Kidney (tissue), 14 donors: ENCODE results near the gene FDX1. TPM values are rescaled to one million over a fixed set of nuclear protein-coding genes. Genes with fewer than 3 reads are reported as not detected.

Experiments used
- DNase-seq, 5 donors: peaks; one replicate each; pipeline ENCODE4 v3.0.0-alpha.2; 2013 to 2020
- FAIRE-seq: peaks from 2 replicates; lab custom pipeline; 2012; peaks lifted over from hg19 to GRCh38; lab: Jason Lieb, UNC
- H3K27ac ChIP-seq, 2 donors: one replicate each; pipeline ENCODE4 v1.7.0; 2013; ENCODE audit warnings: low read depth in 2 of 2, low read length in 2 of 2, inconsistent platforms in 1 of 2
- H3K27me3 ChIP-seq: one replicate; pipeline ENCODE4 v1.7.1; 2013; ENCODE audit warnings: low read length, inconsistent platforms; ENCODE audit not compliant: control insufficient read depth, insufficient read depth
- H3K36me3 ChIP-seq, 3 donors: one replicate each; pipeline versions ENCODE4 v1.7.0 to v1.7.1; 2013; ENCODE audit warnings: low read length in 3 of 3, control low read depth in 1 of 3, inconsistent platforms in 1 of 3; ENCODE audit not compliant: insufficient read depth in 3 of 3, control insufficient read depth in 2 of 3
- H3K4me1 ChIP-seq, 3 donors: one replicate each; pipeline versions ENCODE4 v1.7.0 to v1.7.1; 2013; ENCODE audit warnings: low read length in 3 of 3, inconsistent platforms in 1 of 3, low read depth in 1 of 3; ENCODE audit not compliant: control insufficient read depth in 2 of 3, insufficient read depth in 2 of 3
- H3K4me3 ChIP-seq, 3 donors: one replicate each; pipeline versions ENCODE4 v1.7.0 to v1.8.1; 2013; ENCODE audit warnings: low read length in 3 of 3, control low read depth in 1 of 3, inconsistent platforms in 1 of 3
- H3K9ac ChIP-seq, 3 donors: one replicate each; pipeline versions ENCODE4 v1.7.0 to v1.7.1; 2013; ENCODE audit warnings: low read length in 3 of 3, control low read depth in 1 of 3, inconsistent platforms in 1 of 3
- H3K9me3 ChIP-seq, 3 donors: one replicate each; pipeline versions ENCODE4 v1.7.0 to v1.7.1; 2013; ENCODE audit warnings: low read length in 3 of 3, control low read depth in 1 of 3, inconsistent platforms in 1 of 3; ENCODE audit not compliant: control insufficient read depth in 2 of 3, insufficient read depth in 1 of 3
- CTCF ChIP-seq: IDR thresholded peaks from 3 replicates; pipeline ENCODE4 v1.5.1; 2012; ENCODE audit warnings: mild to moderate bottlenecking, moderate library complexity, borderline replicate concordance; ENCODE audit not compliant: insufficient read depth; ENCODE audit errors: extremely low read depth
- intact Hi-C: fragments of 100-400 bp; cut with DNase I; formaldehyde crosslinking; loops from one replicate; pipeline ENCODE4 v1.11.1; 2022
- polyA plus RNA-seq: library from polyadenylated mRNA; stranded (reverse); fragments of 350-450 nt; fragmentation: Illumina TruSeq; extraction: RNeasy Lipid Tissue Mini Kit (QIAGEN cat#74804); gene quantifications from one replicate; pipeline ENCODE4 v1.2.3, GENCODE V29; 2014; ENCODE audit warnings: low read depth, low replicate concordance; ENCODE audit not compliant: insufficient read depth
- total RNA-seq: library from RNA; stranded (reverse); fragmentation: NEBNext Ultra II Directional; extraction: Animal tissue kit (Norgen Biotek cat#: 25700); gene quantifications from one replicate; pipeline ENCODE4 v1.2.1, GENCODE V29; 2021
- donor health status: control.
- donor health status: control.
- donor health status: control.
- donor health status: control.
- donor health status: control.
- donor health status: DM: yes; HTN: yes; CAD: no.
- donor health status: Normal renal cell carcinoma (clear cell type).

Gene FDX1
- total and polyA plus RNA-seq, 2 donors from 2014 or later, result 13.1 to 34.4 TPM

DNA sequence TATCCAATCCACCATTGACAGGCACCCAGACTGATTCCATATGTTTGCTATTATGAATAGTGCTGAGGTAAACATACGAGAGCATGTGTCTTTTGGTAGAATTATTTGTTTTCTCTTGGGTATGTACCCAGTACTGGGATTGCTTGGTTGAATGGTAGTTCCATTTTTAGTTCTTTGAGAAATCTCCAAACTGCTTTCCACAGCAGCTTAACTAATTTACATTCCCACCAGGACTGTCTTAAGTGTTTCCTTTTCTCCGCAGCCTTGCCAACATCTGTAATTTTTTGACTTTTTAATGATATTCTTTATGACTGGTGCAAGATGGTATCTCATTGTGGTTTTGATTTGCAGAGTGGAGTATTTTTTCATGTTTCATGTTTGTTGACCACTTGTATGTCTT is 8.3 kb downstream of the FDX1 start:
- Histone ChIP-seq H3K4me1 (peaks cover 4 to 21% (median 6%) of the 10 kb centered on the region in 3 donors), H3K27ac (no peak overlapping the region)
- TF ChIP-seq CTCF, result no peak

GRCh38 chr11:110445437-110445836 is 15.7 kb downstream of the FDX1 start:
- no peaks in the 10 kb centered on the region for H3K27me3 ChIP-seq
- intact Hi-C loops, result no loop called here
- no peak for FAIRE-seq
- no peak for DNase-seq
- H3K27ac ChIP-seq, result no peak overlapping the region
- no peak overlapping the region for H3K4me3 ChIP-seq
- H3K9ac ChIP-seq, result no peak overlapping the region
- H3K9me3 ChIP-seq, result peaks cover 0 to 4% (median 2%) of the 10 kb centered on the region in 3 donors
- TF ChIP-seq CTCF, result no peak
- H3K36me3 ChIP-seq, result peaks cover 0 to 7% (median 2%) of the 10 kb centered on the region in 3 donors
- no peaks in the 10 kb centered on the region for H3K4me1 ChIP-seq

More for the DNA sequence above, 8.3 kb downstream of the FDX1 start:
- intact Hi-C loops, result loop anchor here (10.0 kb wide), 1 partner anchor 233 kb away; no protein-coding TSS in a partner anchor
- DNase-seq, result no peak
- H3K9me3 ChIP-seq, result peaks cover 0 to 4% (median 2%) of the 10 kb centered on the region in 3 donors
- H3K27me3 ChIP-seq, result no peaks in the 10 kb centered on the region
- no peak overlapping the region for H3K4me3 ChIP-seq
- no peak overlapping the region for H3K9ac ChIP-seq
- FAIRE-seq, result no peak
- H3K36me3 ChIP-seq, result peaks cover 3 to 7% (median 3%) of the 10 kb centered on the region in 3 donors

DNA sequence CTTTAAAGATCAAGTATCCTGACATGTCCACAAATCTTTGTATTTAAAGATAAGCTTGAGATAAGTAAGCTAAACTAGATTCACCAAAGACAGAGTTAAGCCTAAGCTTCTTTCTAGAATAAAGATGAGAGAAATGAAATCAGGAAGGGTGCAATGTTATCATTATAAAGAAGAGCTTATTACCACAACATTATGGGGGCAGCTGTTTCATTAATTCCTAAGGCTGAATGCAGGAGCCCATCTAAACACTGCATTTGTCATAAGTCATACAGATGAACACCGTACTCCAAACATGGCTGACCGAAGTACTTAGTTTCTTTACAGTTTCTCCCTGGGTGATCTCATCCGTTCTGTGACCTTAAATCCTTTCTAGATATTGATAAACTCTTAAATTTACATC is 16.3 kb downstream of the FDX1 start:
- no peak for DNase-seq
- FAIRE-seq, result no peak
- H3K27me3 ChIP-seq, result no peaks in the 10 kb centered on the region
- H3K4me3 ChIP-seq, result no peak overlapping the region
- H3K9me3 ChIP-seq, result peaks cover 0 to 2% (median under 1%) of the 10 kb centered on the region in 3 donors
- H3K4me1 ChIP-seq, result no peaks in the 10 kb centered on the region
- no peak overlapping the region for H3K27ac ChIP-seq
- intact Hi-C loops, result no loop called here
- H3K36me3 ChIP-seq, result peaks cover 0 to 2% (median 0%) of the 10 kb centered on the region in 3 donors
- TF ChIP-seq CTCF, result no peak
- no peak overlapping the region for H3K9ac ChIP-seq

- no peaks in the 10 kb centered on the region for H3K27me3 ChIP-seq
- no peaks in the 10 kb centered on the region for H3K4me1 ChIP-seq
- H3K9me3 ChIP-seq, result no peaks in the 10 kb centered on the region
- no peaks in the 10 kb centered on the region for H3K36me3 ChIP-seq
- no peak overlapping the region for H3K9ac ChIP-seq
- intact Hi-C loops, result no loop called here
- no peak overlapping the region for H3K27ac ChIP-seq
- no peak overlapping the region for H3K4me3 ChIP-seq
- DNase-seq, result no peak
- no peak for TF ChIP-seq CTCF
- no peak for FAIRE-seq
Measured at GRCh38 chr11:110446594-110446993, 16.8 kb downstream of the FDX1 start.
